Measurements from ENCODE around the gene POLR2L. TPM values are rescaled to one million over a fixed set of nuclear protein-coding genes. Genes with fewer than 3 reads are reported as not detected.
A peak's percentile ranks its signal among the peaks of the same experiment; 100 is the strongest.

The POLR2L gene
- total RNA-seq, 1 experiment from 2014 or later, result 118 TPM

DNA sequence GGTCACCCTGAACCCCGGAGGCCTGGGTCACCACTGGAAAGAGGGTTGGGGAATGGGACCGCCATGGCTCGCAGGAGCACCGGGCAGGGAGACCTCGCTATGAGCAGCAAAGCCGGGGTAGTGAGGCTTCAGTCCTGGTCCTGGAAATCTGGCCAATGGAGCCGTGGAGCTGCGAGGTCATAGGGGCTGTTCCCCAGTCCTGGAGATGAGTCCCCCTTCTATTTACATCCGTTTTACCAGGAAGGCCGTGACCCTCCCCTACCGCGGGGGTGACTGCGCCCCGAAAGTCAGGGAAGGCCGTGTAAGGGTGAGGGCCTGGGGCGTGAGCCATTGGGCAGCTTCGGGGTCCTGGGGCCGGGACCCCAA, 37.7 kb downstream of the POLR2L start:
- H3K36me3 Mint-ChIP-seq (ENCODE audit: insufficient read depth, unreplicated experiment), result peaks cover 26% of the 10 kb centered on the region

DNA sequence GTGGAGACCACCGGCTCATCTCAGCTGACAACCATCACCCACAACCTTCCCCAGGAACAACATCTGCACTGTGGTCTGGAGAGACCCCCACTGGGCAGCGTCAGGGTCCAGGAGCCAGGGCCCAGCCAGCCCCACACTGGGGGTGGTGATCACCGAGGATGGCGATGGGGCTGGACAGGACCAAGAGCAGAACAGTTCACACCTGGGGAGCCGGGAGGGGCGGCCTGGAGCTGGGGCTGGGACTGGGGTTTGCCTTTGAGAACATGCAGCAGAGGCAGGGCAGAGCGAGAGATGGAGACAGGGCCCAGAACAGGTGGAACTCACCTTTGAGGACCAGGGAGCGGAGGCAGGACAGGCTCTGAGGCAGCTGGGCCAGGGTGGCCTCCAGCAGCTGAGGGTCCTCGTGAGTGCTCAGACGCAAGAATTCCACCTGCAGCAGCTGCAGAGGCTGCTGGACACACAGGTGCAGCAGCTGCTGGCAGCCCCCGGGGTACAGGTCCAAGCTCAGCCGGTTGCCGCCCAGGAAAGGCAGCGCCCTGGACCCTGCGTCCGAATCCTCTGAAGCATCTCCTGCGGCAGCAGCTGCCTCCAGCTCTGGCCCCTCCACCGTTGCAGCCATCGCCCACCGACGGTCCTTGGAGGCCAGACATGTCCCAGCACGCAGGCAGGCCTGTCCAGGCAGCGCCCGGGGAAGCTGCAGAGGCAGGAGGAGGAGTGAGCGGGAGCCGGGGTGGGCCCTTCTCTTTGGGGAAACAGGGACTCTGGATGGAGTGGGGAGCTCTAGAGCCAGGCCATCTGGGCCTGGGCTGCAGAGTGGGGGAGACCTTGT, 38.3 kb downstream of the POLR2L start:
- BruUV-seq (replicated peaks), result no TSS peak
- DNase-seq (ENCODE audit: unreplicated experiment), result peak; percentile 63
- peaks cover 26% of the 10 kb centered on the region for H3K36me3 Mint-ChIP-seq (ENCODE audit: insufficient read depth, unreplicated experiment)
- no peak overlapping the region for H3K27ac Mint-ChIP-seq (ENCODE audit: low read depth, unreplicated experiment)
- H3K27me3 Mint-ChIP-seq (ENCODE audit: insufficient read depth, unreplicated experiment), result no peaks in the 10 kb centered on the region
- CTCF ChIA-PET, result interaction anchor here (0.9 to 1.2 kb wide), 2 partner anchors 20 to 78 kb away, joined by 4 read pairs; no protein-coding TSS in a partner anchor
- TF ChIP-seq, protein P1, sequence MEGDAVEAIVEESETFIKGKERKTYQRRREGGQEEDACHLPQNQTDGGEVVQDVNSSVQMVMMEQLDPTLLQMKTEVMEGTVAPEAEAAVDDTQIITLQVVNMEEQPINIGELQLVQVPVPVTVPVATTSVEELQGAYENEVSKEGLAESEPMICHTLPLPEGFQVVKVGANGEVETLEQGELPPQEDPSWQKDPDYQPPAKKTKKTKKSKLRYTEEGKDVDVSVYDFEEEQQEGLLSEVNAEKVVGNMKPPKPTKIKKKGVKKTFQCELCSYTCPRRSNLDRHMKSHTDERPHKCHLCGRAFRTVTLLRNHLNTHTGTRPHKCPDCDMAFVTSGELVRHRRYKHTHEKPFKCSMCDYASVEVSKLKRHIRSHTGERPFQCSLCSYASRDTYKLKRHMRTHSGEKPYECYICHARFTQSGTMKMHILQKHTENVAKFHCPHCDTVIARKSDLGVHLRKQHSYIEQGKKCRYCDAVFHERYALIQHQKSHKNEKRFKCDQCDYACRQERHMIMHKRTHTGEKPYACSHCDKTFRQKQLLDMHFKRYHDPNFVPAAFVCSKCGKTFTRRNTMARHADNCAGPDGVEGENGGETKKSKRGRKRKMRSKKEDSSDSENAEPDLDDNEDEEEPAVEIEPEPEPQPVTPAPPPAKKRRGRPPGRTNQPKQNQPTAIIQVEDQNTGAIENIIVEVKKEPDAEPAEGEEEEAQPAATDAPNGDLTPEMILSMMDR (IDR thresholded peaks at IDR 0.05; ENCODE audit: unreplicated experiment), result no peak
- POLR2A ChIA-PET, result interaction anchor here (0.7 to 8.3 kb wide), 13 partner anchors 8 to 228 kb away, joined by 3 to 149 read pairs (median 5); partner anchors contain the start of genes PHRF1 and PNPLA2
- intact Hi-C loops (cut with micrococcal nuclease), result no loop called here
- H3K4me1 Mint-ChIP-seq (ENCODE audit: insufficient read depth, unreplicated experiment), result peaks cover 6% of the 10 kb centered on the region
- H3K9me3 Mint-ChIP-seq (ENCODE audit: unreplicated experiment), result no peaks in the 10 kb centered on the region
- H3K4me3 Mint-ChIP-seq (ENCODE audit: unreplicated experiment), result peak overlapping the region; percentile 75

More for the DNA sequence above, 37.7 kb downstream of the POLR2L start:
- H3K27ac Mint-ChIP-seq (ENCODE audit: low read depth, unreplicated experiment), result no peak overlapping the region
- ChIA-PET CTCF (interaction anchor here (0.9 kb wide), 1 partner anchor 20 kb away, joined by 4 read pairs; no protein-coding TSS in a partner anchor), POLR2A (interaction anchor here (0.5 to 8.3 kb wide), 15 partner anchors 8 to 227 kb away, joined by 3 to 149 read pairs (median 5); partner anchors contain the start of gene PNPLA2)
- H3K27me3 Mint-ChIP-seq (ENCODE audit: insufficient read depth, unreplicated experiment), result no peaks in the 10 kb centered on the region
- no peak for DNase-seq (ENCODE audit: unreplicated experiment)
- BruUV-seq (replicated peaks), result no TSS peak
- intact Hi-C loops (cut with micrococcal nuclease), result no loop called here
- H3K4me1 Mint-ChIP-seq (ENCODE audit: insufficient read depth, unreplicated experiment), result peaks cover 6% of the 10 kb centered on the region
- H3K9me3 Mint-ChIP-seq (ENCODE audit: unreplicated experiment), result no peaks in the 10 kb centered on the region
- H3K4me3 Mint-ChIP-seq (ENCODE audit: unreplicated experiment), result peak overlapping the region; percentile 75
- TF ChIP-seq, protein P1 (IDR thresholded peaks at IDR 0.05; ENCODE audit: unreplicated experiment), result no peak

DNA sequence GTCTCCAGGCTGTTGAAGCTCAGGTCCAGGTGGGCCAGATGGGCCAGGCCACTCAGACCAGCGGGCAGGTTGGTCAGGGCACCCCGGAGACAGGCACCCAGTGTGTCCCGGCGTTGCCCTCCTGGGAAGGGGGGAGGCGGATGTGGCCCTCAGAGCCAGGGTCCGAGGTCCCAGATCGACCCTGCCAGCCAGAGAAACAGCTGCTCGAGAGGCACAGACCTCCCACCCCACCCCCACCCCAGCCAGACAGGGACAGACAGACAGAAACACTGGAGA, 38.9 kb downstream of the POLR2L start:
- H3K4me3 Mint-ChIP-seq (ENCODE audit: unreplicated experiment), result peak overlapping the region; percentile 75
- no peaks in the 10 kb centered on the region for H3K27me3 Mint-ChIP-seq (ENCODE audit: insufficient read depth, unreplicated experiment)
- no TSS peak for BruUV-seq (replicated peaks)
- TF ChIP-seq, protein P1 (IDR thresholded peaks at IDR 0.05; ENCODE audit: unreplicated experiment), result no peak
- intact Hi-C loops (cut with micrococcal nuclease), result no loop called here
- CTCF ChIA-PET, result interaction anchor here (0.6 to 1.2 kb wide), 2 partner anchors 78 to 765 kb away, joined by 3 to 4 read pairs; no protein-coding TSS in a partner anchor
- DNase-seq (ENCODE audit: unreplicated experiment), result no peak
- POLR2A ChIA-PET, result interaction anchor here (0.6 to 8.3 kb wide), 9 partner anchors 8 to 228 kb away, joined by 3 to 149 read pairs (median 6); partner anchors contain the start of genes PHRF1 and PNPLA2
- H3K9me3 Mint-ChIP-seq (ENCODE audit: unreplicated experiment), result no peaks in the 10 kb centered on the region
- peaks cover 26% of the 10 kb centered on the region for H3K36me3 Mint-ChIP-seq (ENCODE audit: insufficient read depth, unreplicated experiment)
- H3K27ac Mint-ChIP-seq (ENCODE audit: low read depth, unreplicated experiment), result no peak overlapping the region
- H3K4me1 Mint-ChIP-seq (ENCODE audit: insufficient read depth, unreplicated experiment), result peaks cover 6% of the 10 kb centered on the region

DNA sequence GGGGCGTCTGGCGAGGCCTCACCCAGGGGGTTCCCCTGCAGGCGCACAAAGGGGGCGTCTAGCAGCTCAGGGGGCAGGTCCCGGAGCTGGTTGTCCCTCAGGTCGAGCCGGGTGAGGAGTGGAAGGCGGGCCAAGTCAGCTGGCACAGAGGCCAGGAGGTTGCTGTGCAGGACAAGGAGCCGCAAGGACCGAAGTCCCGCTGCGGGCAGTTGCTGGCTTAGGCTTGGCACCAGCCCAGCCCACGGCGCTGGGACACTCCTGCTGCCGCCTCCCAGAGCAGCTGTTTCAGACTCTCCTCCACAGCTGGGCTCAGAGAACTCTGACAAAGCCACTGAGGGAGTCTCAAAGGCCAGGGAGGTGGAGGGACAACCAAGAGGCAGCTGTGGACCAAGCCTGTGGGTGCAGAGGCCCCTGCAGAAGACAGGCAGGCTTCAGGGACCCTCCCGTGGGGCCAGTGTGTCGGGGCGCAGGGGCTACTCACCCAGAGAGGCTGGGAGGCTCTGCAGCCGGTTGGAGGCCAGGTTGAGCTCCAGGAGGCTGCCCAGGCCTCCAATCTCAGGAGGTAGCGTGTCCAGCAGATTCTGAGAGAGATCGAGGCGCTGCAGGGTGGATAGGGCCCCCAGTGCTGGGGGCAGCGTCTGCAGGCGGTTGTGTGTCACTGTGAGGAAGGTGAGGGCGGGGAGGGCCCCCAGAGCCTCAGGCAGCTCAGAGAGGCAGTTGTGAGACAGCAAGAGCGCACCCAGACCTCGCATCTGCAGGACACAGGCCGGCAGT, 39.4 kb downstream of the POLR2L start:
- Mint-ChIP-seq H3K9me3 (ENCODE audit: unreplicated experiment) (no peaks in the 10 kb centered on the region), H3K4me3 (ENCODE audit: unreplicated experiment) (peak overlapping the region; percentile 40), H3K27ac (ENCODE audit: low read depth, unreplicated experiment) (no peak overlapping the region), H3K27me3 (ENCODE audit: insufficient read depth, unreplicated experiment) (no peaks in the 10 kb centered on the region), H3K36me3 (ENCODE audit: insufficient read depth, unreplicated experiment) (peaks cover 26% of the 10 kb centered on the region), H3K4me1 (ENCODE audit: insufficient read depth, unreplicated experiment) (peaks cover 3% of the 10 kb centered on the region)
- intact Hi-C loops (cut with micrococcal nuclease), result no loop called here
- ChIA-PET CTCF (interaction anchor here (0.6 to 1.2 kb wide), 2 partner anchors 77 to 765 kb away, joined by 3 to 4 read pairs; no protein-coding TSS in a partner anchor), POLR2A (interaction anchor here (0.6 to 8.3 kb wide), 4 partner anchors 8 to 227 kb away, joined by 3 to 149 read pairs (median 4); partner anchors contain the start of genes PHRF1 and PNPLA2)
- TF ChIP-seq, protein P1 (IDR thresholded peaks at IDR 0.05; ENCODE audit: unreplicated experiment), result no peak
- no TSS peak for BruUV-seq (replicated peaks)
- DNase-seq (ENCODE audit: unreplicated experiment), result no peak

Measured in MCF 10A (cell line).